LoVo (cell line): ENCODE results near the gene SHISA5.
A peak's percentile ranks its signal among the peaks of the same experiment; 100 is the strongest.
"Not testable (repeated sequence)": the region's sequence is repeated elsewhere in the genome, so short reads cannot be mapped to it uniquely, and the experiment has no call there.

Experiments used
- DNase-seq: peaks from one replicate; pipeline ENCODE4 v3.0.0-alpha.2; 2016; ENCODE audit warnings: low spot score

The SHISA5 gene

GRCh38 chr3:48477959-48478520, 25.9 kb downstream of the SHISA5 start:
- DNase-seq = no peak

DNA sequence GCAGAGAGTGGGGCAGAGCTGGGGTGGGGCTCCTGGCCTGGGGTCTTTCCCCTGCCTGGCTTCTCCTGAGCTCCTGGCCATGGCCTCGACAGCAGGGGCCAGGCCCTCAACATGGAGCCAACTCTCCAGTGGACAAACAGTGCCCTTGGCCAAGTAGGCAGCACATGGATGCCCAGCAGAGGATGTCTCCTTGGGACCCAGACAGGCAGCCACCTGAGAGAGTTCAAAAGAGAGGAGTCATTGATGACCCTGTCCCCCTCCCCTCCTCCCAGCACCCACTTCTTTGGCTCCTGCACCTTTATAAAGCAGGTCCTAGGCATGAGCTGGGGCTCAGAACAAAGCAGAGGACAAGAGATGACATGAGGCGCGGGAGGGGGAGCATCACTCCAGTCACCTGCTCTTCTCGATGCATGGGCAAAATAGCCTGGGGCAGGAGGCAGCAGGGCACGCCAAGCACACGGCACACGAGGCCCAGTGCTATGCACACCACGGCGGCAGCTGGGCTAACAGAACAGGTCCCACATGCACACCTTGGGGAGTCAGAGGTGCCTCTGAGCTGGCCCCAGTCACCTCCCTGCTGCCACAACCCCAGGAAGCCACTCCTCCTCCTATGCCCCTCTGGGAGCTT, 27.4 kb downstream of the SHISA5 start:
- no peak for DNase-seq

DNA sequence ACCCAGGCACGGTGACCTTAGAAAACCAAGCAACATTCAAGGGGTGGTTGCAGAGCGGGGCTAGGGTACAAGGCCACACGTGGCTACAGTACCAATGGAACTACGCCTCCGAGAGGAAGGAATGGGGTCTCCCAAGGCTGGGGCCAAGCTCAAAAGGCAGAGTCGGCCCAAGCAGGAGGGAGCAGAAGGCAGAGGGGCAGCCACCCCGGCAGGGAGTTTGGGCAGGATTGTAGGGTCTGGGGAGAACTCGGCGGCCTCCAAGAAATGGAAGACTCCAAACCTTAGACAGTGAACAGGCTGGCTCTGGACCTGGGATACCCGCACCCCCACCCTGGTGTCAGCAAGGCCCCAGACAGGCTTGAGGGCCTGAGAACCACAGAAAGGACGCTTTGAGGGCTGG, 28.8 kb downstream of the SHISA5 start:
- no peak for DNase-seq

- DNase-seq = no peak
These were observed 29.4 kb downstream of the SHISA5 start for GRCh38 chr3:48474619-48475018.

- not testable (repeated sequence) for DNase-seq
These were observed 29.9 kb downstream of the SHISA5 start for GRCh38 chr3:48474031-48474430.

GRCh38 chr3:48473617-48473952, 30.4 kb downstream of the SHISA5 start:
- DNase-seq = no peak

DNA sequence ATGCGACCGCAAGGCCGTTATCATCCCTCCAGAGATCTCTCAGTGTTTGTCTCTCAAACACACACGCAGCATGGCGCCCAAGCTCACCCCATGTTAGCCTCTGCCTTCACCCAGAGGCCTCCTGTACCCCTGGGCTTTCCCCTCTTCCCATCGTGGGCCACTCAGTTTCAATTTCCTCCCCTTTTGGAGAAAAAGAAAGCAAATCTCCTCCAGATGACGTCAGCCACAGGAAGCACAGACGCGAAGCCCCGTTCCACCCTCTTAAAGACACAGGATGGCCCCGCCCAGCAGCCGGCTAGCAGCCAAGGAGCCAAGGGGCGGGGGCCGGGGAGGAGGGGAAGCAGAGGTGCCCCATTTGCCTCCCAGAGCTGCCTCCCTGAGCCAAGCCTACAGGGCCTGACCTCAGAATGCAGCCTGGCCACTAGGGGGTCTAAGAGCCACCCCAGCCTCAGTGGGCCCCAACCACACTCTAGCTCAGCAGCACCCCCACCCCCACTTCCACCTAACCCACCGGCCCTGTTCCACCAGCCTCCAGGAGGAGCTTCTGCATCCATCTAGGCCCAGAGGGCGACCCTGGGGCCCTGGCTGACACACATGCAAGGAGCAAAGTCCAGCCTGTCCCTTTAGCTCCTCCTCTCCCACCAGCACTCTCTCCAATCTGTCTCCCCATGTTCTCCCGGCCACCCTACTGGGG, 30.9 kb downstream of the SHISA5 start:
- DNase-seq = peak; percentile 93

GRCh38 chr3:48472673-48472922, 31.4 kb downstream of the SHISA5 start:
- DNase-seq = no peak

GRCh38 chr3:48470286-48470685, 33.7 kb downstream of the SHISA5 start:
- no peak for DNase-seq

DNA sequence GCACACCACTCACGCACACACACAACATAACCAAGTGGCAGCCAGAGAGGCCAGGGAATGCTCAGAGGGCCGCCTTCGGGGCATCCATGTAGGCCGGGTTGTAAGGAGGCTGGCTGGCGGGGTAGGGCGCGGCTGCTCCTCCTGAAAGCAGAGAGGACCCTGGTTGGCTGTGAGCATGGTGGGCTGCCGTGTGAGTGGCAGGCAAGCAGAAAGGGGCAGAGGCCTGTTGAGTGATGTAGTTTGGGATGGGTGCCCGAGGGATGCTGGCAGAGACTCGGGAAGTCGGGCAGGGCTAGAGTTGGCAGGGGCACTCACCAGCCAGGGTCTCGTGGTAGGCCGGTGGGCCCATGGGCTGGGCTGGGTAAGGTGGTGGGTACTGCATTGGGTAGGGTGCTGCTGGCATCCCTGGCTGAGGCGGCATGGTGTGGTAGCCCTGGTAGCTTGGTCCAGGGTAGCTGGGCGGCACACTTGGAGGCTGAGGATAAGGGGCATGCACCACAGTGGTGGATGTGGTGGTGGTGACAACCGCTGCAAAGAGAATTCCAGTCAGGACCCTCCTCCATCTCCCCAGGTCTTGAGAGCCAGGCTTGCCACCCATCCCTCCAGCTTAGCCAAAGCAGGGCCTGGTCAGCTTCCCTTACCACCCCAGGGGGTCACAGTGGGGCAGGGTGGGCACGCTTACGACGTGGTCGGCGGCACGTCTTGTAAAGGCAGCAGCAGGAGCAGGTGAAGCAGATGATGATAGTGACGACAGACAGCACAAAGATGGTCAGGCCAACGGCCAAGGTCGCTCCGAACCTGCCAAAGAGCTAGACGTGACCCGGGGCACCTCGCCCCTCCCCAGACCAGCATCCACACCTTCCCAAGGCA, 34.7 kb downstream of the SHISA5 start:
- DNase-seq = no peak

DNA sequence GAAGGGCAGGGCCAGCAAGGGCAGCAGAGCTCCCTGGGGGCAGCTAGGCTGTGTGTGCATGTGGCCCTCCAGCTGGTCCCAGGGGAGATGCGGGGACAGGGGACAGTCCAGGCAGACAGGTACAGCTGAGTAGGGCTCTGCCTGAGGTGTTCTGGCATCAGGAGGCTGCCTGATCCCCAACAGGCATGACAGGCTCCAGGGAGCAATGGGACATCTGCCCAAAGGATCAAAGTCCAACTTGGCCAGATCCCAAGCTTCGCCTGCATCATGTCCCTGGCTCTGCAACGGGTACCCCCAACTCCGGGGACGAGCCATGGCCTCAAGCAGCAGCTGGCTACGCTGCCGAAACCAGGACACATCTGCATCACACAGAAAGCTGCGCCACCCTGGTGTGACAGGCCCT, 35.6 kb downstream of the SHISA5 start:
- DNase-seq = peak; percentile 27

- no peak for DNase-seq
These were observed 36.3 kb downstream of the SHISA5 start for GRCh38 chr3:48467473-48468267.

- DNase-seq = no peak
These were observed 36.9 kb downstream of the SHISA5 start for GRCh38 chr3:48467110-48467454.

DNA sequence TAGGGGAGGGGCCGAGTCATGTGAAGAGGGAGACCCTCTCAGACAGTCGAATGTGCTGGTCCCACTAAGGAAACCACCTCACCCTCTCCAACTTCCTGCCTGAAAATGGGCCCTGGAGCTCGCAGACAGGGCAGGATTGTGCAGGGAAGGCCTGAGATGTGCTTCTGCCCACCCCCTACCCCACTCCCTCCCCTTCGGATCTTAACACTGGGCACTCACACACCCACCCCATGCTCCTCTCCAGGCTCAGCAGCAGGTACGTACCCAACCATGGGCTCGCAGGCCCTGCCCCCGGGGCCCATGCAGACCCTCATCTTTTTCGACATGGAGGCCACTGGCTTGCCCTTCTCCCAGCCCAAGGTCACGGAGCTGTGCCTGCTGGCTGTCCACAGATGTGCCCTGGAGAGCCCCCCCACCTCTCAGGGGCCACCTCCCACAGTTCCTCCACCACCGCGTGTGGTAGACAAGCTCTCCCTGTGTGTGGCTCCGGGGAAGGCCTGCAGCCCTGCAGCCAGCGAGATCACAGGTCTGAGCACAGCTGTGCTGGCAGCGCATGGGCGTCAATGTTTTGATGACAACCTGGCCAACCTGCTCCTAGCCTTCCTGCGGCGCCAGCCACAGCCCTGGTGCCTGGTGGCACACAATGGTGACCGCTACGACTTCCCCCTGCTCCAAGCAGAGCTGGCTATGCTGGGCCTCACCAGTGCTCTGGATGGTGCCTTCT, 37.4 kb downstream of the SHISA5 start:
- no peak for DNase-seq

DNA sequence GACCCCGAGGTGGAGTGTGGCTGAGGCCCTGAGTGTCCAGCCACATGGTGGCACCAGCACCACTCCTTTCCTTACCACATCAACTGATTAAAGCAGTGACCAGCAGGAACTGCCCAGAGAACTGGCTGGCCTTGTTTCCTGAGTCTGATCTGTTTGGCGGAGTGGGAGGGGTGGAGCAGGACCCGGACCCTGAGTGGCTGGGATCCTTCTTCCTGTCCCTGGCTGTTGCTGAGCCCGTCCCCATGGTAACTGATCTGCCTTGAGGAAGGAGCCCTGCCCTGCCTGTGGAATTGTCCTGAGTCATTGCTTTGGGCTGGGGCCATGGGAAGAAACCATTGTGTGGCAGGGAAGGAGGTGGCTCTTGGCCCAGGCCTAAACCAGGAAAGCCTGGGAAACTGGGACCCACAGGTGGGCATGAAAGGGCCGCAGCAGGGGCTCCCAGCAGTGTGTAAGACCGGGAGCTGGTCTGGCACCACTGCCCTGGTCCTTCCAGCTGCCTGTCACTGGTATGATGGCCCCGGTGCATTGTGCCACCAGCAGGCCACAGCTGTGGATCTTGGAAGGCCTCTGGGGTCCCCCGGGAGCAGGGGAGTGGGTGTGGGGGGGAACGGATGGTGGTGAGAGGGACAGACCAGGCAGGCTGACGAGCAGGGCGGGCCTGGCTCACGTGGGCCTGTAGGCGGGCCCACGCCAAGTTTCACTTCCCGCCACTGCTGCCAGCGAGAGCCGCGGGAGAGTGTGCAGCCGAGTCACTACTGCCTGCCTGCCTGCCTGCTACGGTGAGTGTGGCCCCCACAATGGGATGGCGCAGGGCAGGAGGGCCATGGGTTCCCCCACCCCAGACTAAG, 38.2 kb downstream of the SHISA5 start:
- DNase-seq = peak; percentile 96

GRCh38 chr3:48465237-48465530, 38.8 kb downstream of the SHISA5 start:
- no peak for DNase-seq

GRCh38 chr3:48464713-48465221, 39.2 kb downstream of the SHISA5 start:
- DNase-seq = no peak

DNA sequence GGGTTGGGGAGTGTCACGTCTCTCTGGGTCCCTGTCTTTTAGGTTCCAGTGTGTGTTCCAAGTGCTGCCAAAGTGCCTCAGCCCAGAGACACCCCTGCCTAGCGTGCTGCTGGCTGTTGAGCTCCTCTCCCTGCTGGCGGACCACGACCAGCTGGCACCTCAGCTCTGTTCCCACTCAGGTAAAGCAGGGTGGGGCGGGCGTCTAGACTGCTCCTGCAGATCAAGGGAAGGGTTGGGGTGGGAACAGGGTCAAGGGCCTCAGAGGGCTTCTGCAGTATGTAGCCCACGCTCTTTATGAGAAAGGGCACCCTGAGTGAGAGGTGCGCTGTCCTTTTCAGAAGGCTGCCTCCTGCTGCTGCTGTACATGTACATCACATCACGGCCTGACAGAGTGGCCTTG, 40.3 kb downstream of the SHISA5 start:
- no peak for DNase-seq

GRCh38 chr3:48461767-48462166, 42.2 kb downstream of the SHISA5 start:
- not testable (repeated sequence) for DNase-seq

- DNase-seq = no peak
These were observed 43.5 kb downstream of the SHISA5 start for GRCh38 chr3:48460517-48460902.
